Fibroblast of lung (primary cell): Measurements from ENCODE around the gene STRADB. TPM values are rescaled to one million over a fixed set of nuclear protein-coding genes. Genes with fewer than 3 reads are reported as not detected.

Experiments used
- DNase-seq, 2 donors: peaks; one replicate each; pipeline versions ENCODE4 v3.0.0 to v3.0.0-alpha.2; 2010; ENCODE audit warnings: low read depth in 2 of 2
- H2AFZ ChIP-seq: 2 replicates; pipeline ENCODE4 v1.5.1; 2012; ENCODE audit warnings: low read length, control low read depth, inconsistent platforms
- H3K27ac ChIP-seq: 2 replicates; pipeline ENCODE4 v1.5.1; 2011; ENCODE audit warnings: low read length, control low read depth; ENCODE audit not compliant: insufficient read depth
- H3K27me3 ChIP-seq: 2 replicates; pipeline ENCODE4 v1.5.1; 2011; ENCODE audit warnings: mild to moderate bottlenecking, low read length; ENCODE audit not compliant: control insufficient read depth, insufficient read depth
- H3K36me3 ChIP-seq: 2 replicates; pipeline ENCODE4 v1.5.1; 2011; ENCODE audit warnings: low read length; ENCODE audit not compliant: control insufficient read depth, insufficient read depth
- H3K4me1 ChIP-seq: 2 replicates; pipeline ENCODE4 v1.5.1; 2011; ENCODE audit warnings: low read length; ENCODE audit not compliant: control insufficient read depth, insufficient read depth; ENCODE audit errors: extremely low read depth
- H3K4me2 ChIP-seq: 2 replicates; pipeline ENCODE4 v1.5.1; 2011; ENCODE audit warnings: low read length, control low read depth; ENCODE audit not compliant: insufficient read depth; ENCODE audit errors: extremely low read depth
- H3K4me3 ChIP-seq, 4 experiments: fragments of 200-600 bp in 1 of 4; sonication (generic) in 1 of 4; replicated peaks in 1 of 4; 2 replicates each; pipeline ENCODE4 v1.5.1; 2011 to 2016; ENCODE audit warnings: low read length in 4 of 4, low read depth in 3 of 4, mild to moderate bottlenecking in 3 of 4, control low read depth in 2 of 4, inconsistent platforms in 1 of 4, mixed read lengths in 1 of 4; ENCODE audit not compliant: insufficient read depth in 1 of 4; ENCODE audit errors: control extremely low read depth in 1 of 4
- H3K79me2 ChIP-seq: 2 replicates; pipeline ENCODE4 v1.5.1; 2012; ENCODE audit warnings: mild to moderate bottlenecking, low read length, inconsistent platforms; ENCODE audit not compliant: control insufficient read depth, insufficient read depth
- H3K9ac ChIP-seq: 2 replicates; pipeline ENCODE4 v1.5.1; 2011; ENCODE audit warnings: mild to moderate bottlenecking, low read length, control low read depth; ENCODE audit not compliant: insufficient read depth
- H3K9me3 ChIP-seq: 2 replicates; pipeline ENCODE4 v1.5.1; 2012; ENCODE audit warnings: low read depth, low read length; ENCODE audit not compliant: control insufficient read depth, insufficient read depth
- H4K20me1 ChIP-seq: 2 replicates; pipeline ENCODE4 v1.5.1; 2011; ENCODE audit warnings: low read length; ENCODE audit not compliant: control insufficient read depth, insufficient read depth; ENCODE audit errors: extremely low read depth
- EZH2 ChIP-seq: IDR thresholded peaks from 2 replicates; pipeline ENCODE4 v1.5.1; 2012; ENCODE audit warnings: low read length, control low read depth, mild to moderate bottlenecking; ENCODE audit errors: missing control alignments
- polyA plus RNA-seq, 2 donors: library from polyadenylated mRNA; depleted of rRNA in 1 of 2; stranded (reverse) in 1 of 2; unstranded in 1 of 2; fragments of >200 nt; gene quantifications; 2 replicates each; pipeline ENCODE4 v1.2.1, GENCODE V29; 2011 to 2012; ENCODE audit warnings: missing spikeins in 1 of 2
- total RNA-seq: library from RNA; depleted of rRNA; stranded (reverse); fragments of >200 nt; gene quantifications from 2 replicates; pipeline ENCODE4 v1.2.1, GENCODE V29; 2014
- TF ChIP-seq, protein P1 (sequence below), 2 donors: IDR thresholded peaks in 1 of 2; conservative IDR thresholded peaks in 1 of 2; 1 replicate in 1 of 2; 2 replicates in 1 of 2; pipeline ENCODE4 v1.5.1; 2011 to 2012; ENCODE audit warnings: low read length in 2 of 2, control low read depth in 1 of 2, inconsistent platforms in 1 of 2, low read depth in 1 of 2, mild to moderate bottlenecking in 1 of 2

The STRADB gene
- total and polyA plus RNA-seq, 2 donors (not counting 1 experiment from before 2014, with no cell fraction given), result 27.4 to 84.7 TPM

DNA sequence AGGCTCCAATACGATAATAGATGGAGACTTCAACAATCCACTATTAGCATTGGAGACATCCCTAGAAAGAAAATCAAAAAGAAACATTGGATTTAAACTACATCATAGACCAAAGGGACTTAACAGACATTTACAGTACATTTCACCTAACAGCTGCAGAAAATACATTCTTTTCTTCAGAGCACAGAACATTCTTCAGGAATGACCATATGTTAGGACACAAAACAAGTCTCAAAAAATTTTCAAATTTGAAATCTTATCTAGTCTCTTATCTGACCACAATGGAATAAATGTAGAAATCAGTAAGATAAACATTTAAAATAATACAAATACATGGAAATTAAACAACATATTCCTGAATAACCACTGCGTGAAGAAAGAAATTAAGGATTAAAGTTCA is 68.7 kb downstream of the STRADB start:
- H3K4me3 ChIP-seq, result no peak overlapping the region
- H2AFZ ChIP-seq, result no peak overlapping the region
- no peak overlapping the region for H3K27ac ChIP-seq
- no peaks in the 10 kb centered on the region for H4K20me1 ChIP-seq
- TF ChIP-seq, protein P1, sequence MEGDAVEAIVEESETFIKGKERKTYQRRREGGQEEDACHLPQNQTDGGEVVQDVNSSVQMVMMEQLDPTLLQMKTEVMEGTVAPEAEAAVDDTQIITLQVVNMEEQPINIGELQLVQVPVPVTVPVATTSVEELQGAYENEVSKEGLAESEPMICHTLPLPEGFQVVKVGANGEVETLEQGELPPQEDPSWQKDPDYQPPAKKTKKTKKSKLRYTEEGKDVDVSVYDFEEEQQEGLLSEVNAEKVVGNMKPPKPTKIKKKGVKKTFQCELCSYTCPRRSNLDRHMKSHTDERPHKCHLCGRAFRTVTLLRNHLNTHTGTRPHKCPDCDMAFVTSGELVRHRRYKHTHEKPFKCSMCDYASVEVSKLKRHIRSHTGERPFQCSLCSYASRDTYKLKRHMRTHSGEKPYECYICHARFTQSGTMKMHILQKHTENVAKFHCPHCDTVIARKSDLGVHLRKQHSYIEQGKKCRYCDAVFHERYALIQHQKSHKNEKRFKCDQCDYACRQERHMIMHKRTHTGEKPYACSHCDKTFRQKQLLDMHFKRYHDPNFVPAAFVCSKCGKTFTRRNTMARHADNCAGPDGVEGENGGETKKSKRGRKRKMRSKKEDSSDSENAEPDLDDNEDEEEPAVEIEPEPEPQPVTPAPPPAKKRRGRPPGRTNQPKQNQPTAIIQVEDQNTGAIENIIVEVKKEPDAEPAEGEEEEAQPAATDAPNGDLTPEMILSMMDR (conservative IDR thresholded peaks at IDR 0.05 in 1 of 2, IDR thresholded peaks at IDR 0.05 in 1 of 2; ENCODE audit: low read depth in 1 of 2, low read length in 2 of 2), result no peak
- no peak for TF ChIP-seq EZH2
- no peaks in the 10 kb centered on the region for H3K9me3 ChIP-seq
- no peaks in the 10 kb centered on the region for H3K79me2 ChIP-seq
- H3K9ac ChIP-seq, result no peak overlapping the region
- peaks cover 3% of the 10 kb centered on the region for H3K4me1 ChIP-seq
- H3K4me2 ChIP-seq, result no peak overlapping the region
- H3K27me3 ChIP-seq, result no peaks in the 10 kb centered on the region
- H3K36me3 ChIP-seq, result no peaks in the 10 kb centered on the region
- peak in 1 of 2 donors; percentile 61 for DNase-seq

GRCh38 chr2:201522965-201523364 is 71.4 kb downstream of the STRADB start:
- H3K4me2 ChIP-seq, result no peak overlapping the region
- no peak for DNase-seq
- no peaks in the 10 kb centered on the region for H3K4me1 ChIP-seq
- H3K9me3 ChIP-seq, result no peaks in the 10 kb centered on the region
- no peaks in the 10 kb centered on the region for H4K20me1 ChIP-seq
- H3K36me3 ChIP-seq, result no peaks in the 10 kb centered on the region
- no peak overlapping the region for H3K4me3 ChIP-seq
- TF ChIP-seq, protein P1 (conservative IDR thresholded peaks at IDR 0.05 in 1 of 2, IDR thresholded peaks at IDR 0.05 in 1 of 2; ENCODE audit: low read depth in 1 of 2, low read length in 2 of 2), result no peak
- no peak for TF ChIP-seq EZH2
- H3K79me2 ChIP-seq, result no peaks in the 10 kb centered on the region
- H2AFZ ChIP-seq, result no peak overlapping the region
- H3K9ac ChIP-seq, result no peak overlapping the region
- no peak overlapping the region for H3K27ac ChIP-seq
- H3K27me3 ChIP-seq, result no peaks in the 10 kb centered on the region

DNA sequence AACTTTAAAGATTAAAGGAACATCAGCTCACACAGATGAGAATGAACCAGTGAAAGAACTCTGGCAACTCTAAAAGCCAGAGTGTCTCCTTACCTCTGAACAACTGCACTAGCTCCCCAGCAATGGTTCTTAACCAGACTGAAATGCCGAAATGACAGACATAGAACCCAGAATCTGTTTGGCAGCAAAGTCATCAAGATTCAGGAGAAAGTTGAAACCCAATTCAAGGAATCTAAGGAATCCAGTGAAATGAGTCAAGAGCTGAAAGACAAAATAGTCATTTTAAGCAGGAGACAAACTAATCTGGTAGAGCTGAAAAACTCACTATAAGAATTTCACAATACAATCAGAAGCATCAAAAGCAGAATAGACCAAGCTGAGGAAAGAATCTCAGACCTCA is 72.0 kb downstream of the STRADB start:
- Histone ChIP-seq H3K4me2 (no peak overlapping the region), H4K20me1 (no peaks in the 10 kb centered on the region), H3K79me2 (no peaks in the 10 kb centered on the region), H3K27me3 (no peaks in the 10 kb centered on the region), H3K4me1 (no peaks in the 10 kb centered on the region), H3K9me3 (no peaks in the 10 kb centered on the region), H3K36me3 (no peaks in the 10 kb centered on the region), H3K4me3 (no peak overlapping the region), H3K9ac (no peak overlapping the region), H2AFZ (no peak overlapping the region), H3K27ac (no peak overlapping the region)
- peak in 1 of 2 donors; percentile 29 for DNase-seq
- TF ChIP-seq, protein P1 (conservative IDR thresholded peaks at IDR 0.05 in 1 of 2, IDR thresholded peaks at IDR 0.05 in 1 of 2; ENCODE audit: low read depth in 1 of 2, low read length in 2 of 2), result no peak
- TF ChIP-seq EZH2, result no peak

Other genes starting within 250 kb of the STRADB start
- gene CASP8, start 191.2 kb upstream of the STRADB start, total RNA-seq, result 31.5 and 38.3 TPM in 2 replicates
- gene CASP8, start 191.2 kb upstream of the STRADB start, polyA plus RNA-seq, result 19.7 and 22.6 TPM in 2 replicates
- 1.0 and 1.3 TPM in 2 replicates for gene FLACC1, start 94.4 kb upstream of the STRADB start, total RNA-seq
- gene FLACC1, start 94.4 kb upstream of the STRADB start, polyA plus RNA-seq, result 0.27 and 0.56 TPM in 2 replicates
- gene TRAK2, start 282 bp upstream of the STRADB start, total RNA-seq, result 72.9 and 81.1 TPM in 2 replicates
- gene TRAK2, start 282 bp upstream of the STRADB start, polyA plus RNA-seq, result 48.6 and 73.2 TPM in 2 replicates
- gene TMEM237, start 191.8 kb downstream of the STRADB start, total RNA-seq, result 16.7 and 23.8 TPM in 2 replicates
- 39.0 and 64.1 TPM in 2 replicates for gene TMEM237, start 191.8 kb downstream of the STRADB start, polyA plus RNA-seq
- 0.26 and 0.50 TPM in 2 replicates for gene MPP4, start 246.9 kb downstream of the STRADB start, total RNA-seq
- 2.7 and 4.4 TPM in 2 replicates for gene MPP4, start 246.9 kb downstream of the STRADB start, polyA plus RNA-seq